HepG2 (cell line): ENCODE measurements around the gene NRSN2. TPM values are rescaled to one million over a fixed set of nuclear protein-coding genes. Genes with fewer than 3 reads are reported as not detected.
A peak's percentile ranks its signal among the peaks of the same experiment; 100 is the strongest.

Experiments
- CHD4 ChIP-seq: fragments of 200-600 bp; sonication (generic); IDR thresholded peaks from 2 replicates; pipeline ENCODE4 v1.7.0; 2017; ENCODE audit warnings: mild to moderate bottlenecking, low read length, borderline replicate concordance
- DMAP1 ChIP-seq: IDR thresholded peaks from 2 replicates; pipeline ENCODE4 v1.6.1; 2016
- ETV6 ChIP-seq: sonication (generic); formaldehyde crosslinking; conservative IDR thresholded peaks from 2 replicates; pipeline ENCODE4 v1.4.0; 2020; ENCODE audit warnings: missing genetic modification reagents
- NKX3-1 ChIP-seq: sonication (generic); formaldehyde crosslinking; IDR thresholded peaks from 2 replicates; pipeline ENCODE4 v1.5.0; 2020; ENCODE audit warnings: missing genetic modification reagents
- TEAD2 ChIP-seq: sonication (generic); formaldehyde crosslinking; IDR thresholded peaks from 2 replicates; pipeline ENCODE4 v1.9.0; 2021; ENCODE audit warnings: missing genetic modification reagents
- ZNF142 ChIP-seq: sonication (generic); formaldehyde crosslinking; IDR thresholded peaks from 2 replicates; pipeline ENCODE4 v1.4.0; 2020; ENCODE audit warnings: missing genetic modification reagents
- ZNF24 ChIP-seq: fragments of 450-650 bp; IDR thresholded peaks from 2 replicates; pipeline ENCODE4 v1.6.1; 2017; ENCODE audit warnings: antibody characterized with exemption, mild to moderate bottlenecking
- ZNF549 ChIP-seq: sonication (generic); formaldehyde crosslinking; IDR thresholded peaks from 2 replicates; pipeline ENCODE4 v1.5.0; 2020; ENCODE audit warnings: missing genetic modification reagents
- ZNF7 ChIP-seq: IDR thresholded peaks from 2 replicates; pipeline ENCODE4 v1.6.1; 2016; ENCODE audit warnings: missing biosample characterization, missing genetic modification reagents
- ZNF784 ChIP-seq: sonication (generic); formaldehyde crosslinking; IDR thresholded peaks from 2 replicates; pipeline ENCODE4 v1.5.1; 2020; ENCODE audit warnings: missing genetic modification reagents, mild to moderate bottlenecking, borderline replicate concordance
- ZSCAN31 ChIP-seq: sonication (generic); formaldehyde crosslinking; IDR thresholded peaks from 2 replicates; pipeline ENCODE4 v1.5.0; 2020; ENCODE audit warnings: low read depth, mild to moderate bottlenecking, missing genetic modification reagents
- polyA plus RNA-seq, 8 experiments: library from polyadenylated mRNA; depleted of rRNA in 3 of 8; stranded (reverse) in 7 of 8; unstranded in 1 of 8; fragments of >200 nt; fragmentation: Illumina TruSeq in 4 of 8; extraction: Trizol in 4 of 8; gene quantifications; 2 replicates each; pipeline versions ENCODE4 v1.2.1 to v1.2.3, GENCODE V29; 2011 to 2016; ENCODE audit warnings: low read depth in 4 of 8, missing spikeins in 1 of 8, mixed read lengths in 1 of 8; ENCODE audit not compliant: insufficient read depth in 1 of 8
- total RNA-seq, 5 experiments: library from RNA; depleted of rRNA; stranded (reverse); fragments of >200 nt; fragmentation: Illumina TruSeq; extraction: Trizol; gene quantifications; 2 replicates each; pipeline ENCODE4 v1.2.3, GENCODE V29; 2016; ENCODE audit warnings: low read depth in 1 of 5
- TF ChIP-seq, protein P1 (sequence below): sonication (generic); formaldehyde crosslinking; conservative IDR thresholded peaks from 2 replicates; pipeline ENCODE4 v1.8.0; 2022; ENCODE audit warnings: low read depth, missing genetic modification reagents
- TF ChIP-seq, protein P2 (sequence below): sonication (generic); formaldehyde crosslinking; IDR thresholded peaks from 2 replicates; pipeline ENCODE4 v1.4.0; 2020; ENCODE audit warnings: missing genetic modification reagents, borderline replicate concordance
- TF ChIP-seq, protein P3 (sequence below): sonication (generic); formaldehyde crosslinking; IDR thresholded peaks from 2 replicates; pipeline ENCODE4 v1.4.0; 2020; ENCODE audit warnings: mild to moderate bottlenecking, low read depth, missing genetic modification reagents
- TF ChIP-seq, protein P4 (sequence below): sonication (generic); formaldehyde crosslinking; IDR thresholded peaks from 2 replicates; pipeline ENCODE4 v1.5.1; 2020; ENCODE audit warnings: missing genetic modification reagents, mild to moderate bottlenecking, borderline replicate concordance

Gene NRSN2
- total and polyA plus RNA-seq, 2 of the 13 experiments (the other 11 are each of a cell fraction or from before 2014, with no cell fraction given): 32.3 to 49.4 TPM

DNA sequence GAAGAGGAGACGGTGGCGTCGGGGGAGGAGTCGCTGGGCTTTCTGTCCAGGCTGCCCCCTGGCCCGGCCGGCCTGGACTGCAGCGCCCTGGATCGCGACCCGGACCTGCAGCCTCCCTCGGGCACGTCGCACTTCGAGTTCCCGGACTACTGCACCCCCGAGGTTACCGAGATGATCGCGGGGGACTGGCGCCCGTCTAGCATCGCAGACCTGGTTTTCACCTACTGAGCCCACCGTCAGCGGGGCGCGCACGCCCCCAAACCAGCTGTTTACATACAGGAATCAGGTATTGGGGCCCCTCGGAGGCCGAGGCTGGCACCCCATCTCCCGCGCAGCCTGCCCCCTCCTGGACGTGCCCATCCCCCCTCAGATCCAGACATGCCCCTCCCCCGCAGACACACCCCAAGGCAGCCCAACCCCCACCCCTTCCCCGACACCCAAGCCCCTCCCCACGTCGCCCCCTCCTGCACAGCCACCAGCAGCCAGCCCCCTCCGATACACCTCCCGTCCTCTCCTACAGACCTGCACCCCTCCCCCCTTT lies 20.2 kb upstream of the NRSN2 start (continued):
- TF ChIP-seq ZNF142 (CRISPR knock-in tag) (no peak; the same call in 1 of the 2 replicates), ZNF549 (CRISPR knock-in tag) (no peak), CHD4 (no peak), ETV6 (CRISPR knock-in tag) (peak; percentile 34; the same call in 1 of the 2 replicates), ZSCAN31 (CRISPR knock-in tag) (no peak), ZNF24 (no peak), ZNF784 (CRISPR knock-in tag) (no peak), ZNF7 (CRISPR knock-in tag) (no peak), NKX3-1 (CRISPR knock-in tag) (no peak), TEAD2 (CRISPR knock-in tag) (no peak), DMAP1 (CRISPR knock-in tag) (peak; percentile 50)
- TF ChIP-seq, protein P1, sequence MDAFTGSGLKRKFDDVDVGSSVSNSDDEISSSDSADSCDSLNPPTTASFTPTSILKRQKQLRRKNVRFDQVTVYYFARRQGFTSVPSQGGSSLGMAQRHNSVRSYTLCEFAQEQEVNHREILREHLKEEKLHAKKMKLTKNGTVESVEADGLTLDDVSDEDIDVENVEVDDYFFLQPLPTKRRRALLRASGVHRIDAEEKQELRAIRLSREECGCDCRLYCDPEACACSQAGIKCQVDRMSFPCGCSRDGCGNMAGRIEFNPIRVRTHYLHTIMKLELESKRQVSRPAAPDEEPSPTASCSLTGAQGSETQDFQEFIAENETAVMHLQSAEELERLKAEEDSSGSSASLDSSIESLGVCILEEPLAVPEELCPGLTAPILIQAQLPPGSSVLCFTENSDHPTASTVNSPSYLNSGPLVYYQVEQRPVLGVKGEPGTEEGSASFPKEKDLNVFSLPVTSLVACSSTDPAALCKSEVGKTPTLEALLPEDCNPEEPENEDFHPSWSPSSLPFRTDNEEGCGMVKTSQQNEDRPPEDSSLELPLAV: no peak
- TF ChIP-seq, protein P2, sequence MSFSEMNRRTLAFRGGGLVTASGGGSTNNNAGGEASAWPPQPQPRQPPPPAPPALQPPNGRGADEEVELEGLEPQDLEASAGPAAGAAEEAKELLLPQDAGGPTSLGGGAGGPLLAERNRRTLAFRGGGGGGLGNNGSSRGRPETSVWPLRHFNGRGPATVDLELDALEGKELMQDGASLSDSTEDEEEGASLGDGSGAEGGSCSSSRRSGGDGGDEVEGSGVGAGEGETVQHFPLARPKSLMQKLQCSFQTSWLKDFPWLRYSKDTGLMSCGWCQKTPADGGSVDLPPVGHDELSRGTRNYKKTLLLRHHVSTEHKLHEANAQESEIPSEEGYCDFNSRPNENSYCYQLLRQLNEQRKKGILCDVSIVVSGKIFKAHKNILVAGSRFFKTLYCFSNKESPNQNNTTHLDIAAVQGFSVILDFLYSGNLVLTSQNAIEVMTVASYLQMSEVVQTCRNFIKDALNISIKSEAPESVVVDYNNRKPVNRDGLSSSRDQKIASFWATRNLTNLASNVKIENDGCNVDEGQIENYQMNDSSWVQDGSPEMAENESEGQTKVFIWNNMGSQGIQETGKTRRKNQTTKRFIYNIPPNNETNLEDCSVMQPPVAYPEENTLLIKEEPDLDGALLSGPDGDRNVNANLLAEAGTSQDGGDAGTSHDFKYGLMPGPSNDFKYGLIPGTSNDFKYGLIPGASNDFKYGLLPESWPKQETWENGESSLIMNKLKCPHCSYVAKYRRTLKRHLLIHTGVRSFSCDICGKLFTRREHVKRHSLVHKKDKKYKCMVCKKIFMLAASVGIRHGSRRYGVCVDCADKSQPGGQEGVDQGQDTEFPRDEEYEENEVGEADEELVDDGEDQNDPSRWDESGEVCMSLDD: peak; percentile 27; the same call in 1 of the 2 replicates
- TF ChIP-seq, protein P3, sequence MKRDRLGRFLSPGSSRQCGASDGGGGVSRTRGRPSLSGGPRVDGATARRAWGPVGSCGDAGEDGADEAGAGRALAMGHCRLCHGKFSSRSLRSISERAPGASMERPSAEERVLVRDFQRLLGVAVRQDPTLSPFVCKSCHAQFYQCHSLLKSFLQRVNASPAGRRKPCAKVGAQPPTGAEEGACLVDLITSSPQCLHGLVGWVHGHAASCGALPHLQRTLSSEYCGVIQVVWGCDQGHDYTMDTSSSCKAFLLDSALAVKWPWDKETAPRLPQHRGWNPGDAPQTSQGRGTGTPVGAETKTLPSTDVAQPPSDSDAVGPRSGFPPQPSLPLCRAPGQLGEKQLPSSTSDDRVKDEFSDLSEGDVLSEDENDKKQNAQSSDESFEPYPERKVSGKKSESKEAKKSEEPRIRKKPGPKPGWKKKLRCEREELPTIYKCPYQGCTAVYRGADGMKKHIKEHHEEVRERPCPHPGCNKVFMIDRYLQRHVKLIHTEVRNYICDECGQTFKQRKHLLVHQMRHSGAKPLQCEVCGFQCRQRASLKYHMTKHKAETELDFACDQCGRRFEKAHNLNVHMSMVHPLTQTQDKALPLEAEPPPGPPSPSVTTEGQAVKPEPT (CRISPR knock-in tag): no peak
- TF ChIP-seq, protein P4, sequence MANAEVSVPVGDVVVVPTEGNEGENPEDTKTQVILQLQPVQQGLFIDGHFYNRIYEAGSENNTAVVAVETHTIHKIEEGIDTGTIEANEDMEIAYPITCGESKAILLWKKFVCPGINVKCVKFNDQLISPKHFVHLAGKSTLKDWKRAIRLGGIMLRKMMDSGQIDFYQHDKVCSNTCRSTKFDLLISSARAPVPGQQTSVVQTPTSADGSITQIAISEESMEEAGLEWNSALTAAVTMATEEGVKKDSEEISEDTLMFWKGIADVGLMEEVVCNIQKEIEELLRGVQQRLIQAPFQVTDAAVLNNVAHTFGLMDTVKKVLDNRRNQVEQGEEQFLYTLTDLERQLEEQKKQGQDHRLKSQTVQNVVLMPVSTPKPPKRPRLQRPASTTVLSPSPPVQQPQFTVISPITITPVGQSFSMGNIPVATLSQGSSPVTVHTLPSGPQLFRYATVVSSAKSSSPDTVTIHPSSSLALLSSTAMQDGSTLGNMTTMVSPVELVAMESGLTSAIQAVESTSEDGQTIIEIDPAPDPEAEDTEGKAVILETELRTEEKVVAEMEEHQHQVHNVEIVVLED (CRISPR knock-in tag): no peak
